Measurements from ENCODE around the gene ZNF469. TPM values are rescaled to one million over a fixed set of nuclear protein-coding genes. Genes with fewer than 3 reads are reported as not detected.

Gene ZNF469
- total RNA-seq, 4 donors from 2014 or later, result 0.14 to 0.75 (median 0.54) TPM

DNA sequence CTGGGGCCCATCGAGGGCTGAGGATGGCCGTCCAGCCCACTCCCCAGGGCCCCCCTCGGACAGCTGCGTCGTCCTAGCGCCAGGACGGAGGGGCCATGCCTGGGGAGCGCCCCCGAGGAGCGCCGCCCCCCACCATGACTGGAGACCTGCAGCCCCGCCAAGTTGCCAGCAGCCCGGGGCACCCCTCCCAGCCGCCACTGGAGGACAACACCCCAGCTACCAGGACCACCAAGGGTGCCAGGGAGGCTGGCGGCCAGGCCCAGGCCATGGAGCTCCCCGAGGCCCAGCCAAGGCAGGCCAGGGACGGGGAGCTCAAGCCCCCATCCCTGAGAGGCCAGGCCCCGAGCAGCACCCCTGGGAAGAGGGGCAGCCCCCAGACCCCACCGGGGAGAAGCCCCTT is 44.6 kb downstream of the ZNF469 start:
- peaks cover 0 to 23% (median 6%) of the 10 kb centered on the region in 4 donors for H3K4me1 ChIP-seq
- H3K27me3 ChIP-seq, result peaks cover 40% of the 10 kb centered on the region
- in situ Hi-C loops (cut with MboI; ENCODE audit: low pct_ligation_motif_present in 1 of 4, low pct_unique_long_range_greater_than_20kb in 1 of 4, low sequenced_read_pairs in 3 of 4) (loop anchor here in 1 of 4 donors (25.0 kb wide), 1 partner anchor 135 kb away; the partner anchor contains the start of gene ZC3H18), intact Hi-C loops (cut with DNase I; ENCODE audit: low total_unique reads) (no loop called here)
- H3K36me3 ChIP-seq, result no peaks in the 10 kb centered on the region
- no peak overlapping the region for H3K4me3 ChIP-seq
- DNase-seq, result no peak
- H3K9me3 ChIP-seq, result no peaks in the 10 kb centered on the region
- TF ChIP-seq POLR2A (IDR thresholded peaks at IDR 0.05) (no peak), EP300 (IDR thresholded peaks at IDR 0.05; ENCODE audit: low read depth) (no peak), POLR2AphosphoS5 (IDR thresholded peaks at IDR 0.05) (no peak)
- TF ChIP-seq, protein P1, sequence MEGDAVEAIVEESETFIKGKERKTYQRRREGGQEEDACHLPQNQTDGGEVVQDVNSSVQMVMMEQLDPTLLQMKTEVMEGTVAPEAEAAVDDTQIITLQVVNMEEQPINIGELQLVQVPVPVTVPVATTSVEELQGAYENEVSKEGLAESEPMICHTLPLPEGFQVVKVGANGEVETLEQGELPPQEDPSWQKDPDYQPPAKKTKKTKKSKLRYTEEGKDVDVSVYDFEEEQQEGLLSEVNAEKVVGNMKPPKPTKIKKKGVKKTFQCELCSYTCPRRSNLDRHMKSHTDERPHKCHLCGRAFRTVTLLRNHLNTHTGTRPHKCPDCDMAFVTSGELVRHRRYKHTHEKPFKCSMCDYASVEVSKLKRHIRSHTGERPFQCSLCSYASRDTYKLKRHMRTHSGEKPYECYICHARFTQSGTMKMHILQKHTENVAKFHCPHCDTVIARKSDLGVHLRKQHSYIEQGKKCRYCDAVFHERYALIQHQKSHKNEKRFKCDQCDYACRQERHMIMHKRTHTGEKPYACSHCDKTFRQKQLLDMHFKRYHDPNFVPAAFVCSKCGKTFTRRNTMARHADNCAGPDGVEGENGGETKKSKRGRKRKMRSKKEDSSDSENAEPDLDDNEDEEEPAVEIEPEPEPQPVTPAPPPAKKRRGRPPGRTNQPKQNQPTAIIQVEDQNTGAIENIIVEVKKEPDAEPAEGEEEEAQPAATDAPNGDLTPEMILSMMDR (IDR thresholded peaks at IDR 0.05), result no peak
- 89% methylated on average over 5 of the region's 19 CpGs; no CpG with 5 or more reads in 1 of the 2 donors for WGBS, 2 donors (ENCODE audit: low coverage in 1 of 2)
- no peak overlapping the region for H3K27ac ChIP-seq

DNA sequence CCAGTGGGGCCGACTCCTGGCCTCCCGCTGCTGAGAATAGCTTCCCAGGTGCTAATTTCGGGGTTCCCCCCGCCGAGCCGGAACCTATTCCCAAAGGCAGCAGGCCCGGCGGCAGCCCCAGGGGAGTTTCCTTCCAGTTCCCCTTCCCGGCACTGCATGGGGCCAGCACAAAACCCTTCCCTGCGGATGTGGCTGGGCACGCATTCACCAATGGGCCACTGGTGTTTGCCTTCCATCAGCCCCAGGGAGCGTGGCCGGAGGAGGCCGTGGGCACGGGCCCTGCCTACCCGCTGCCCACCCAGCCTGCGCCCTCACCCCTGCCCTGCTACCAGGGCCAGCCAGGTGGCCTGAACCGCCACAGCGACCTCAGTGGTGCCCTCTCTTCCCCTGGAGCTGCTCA is 45.4 kb downstream of the ZNF469 start:
- TF ChIP-seq POLR2AphosphoS5 (IDR thresholded peaks at IDR 0.05) (no peak), POLR2A (IDR thresholded peaks at IDR 0.05) (no peak), EP300 (IDR thresholded peaks at IDR 0.05; ENCODE audit: low read depth) (no peak)
- TF ChIP-seq, protein P1 (IDR thresholded peaks at IDR 0.05), result no peak
- in situ Hi-C loops (cut with MboI; ENCODE audit: low pct_ligation_motif_present in 1 of 4, low pct_unique_long_range_greater_than_20kb in 1 of 4, low sequenced_read_pairs in 3 of 4), result loop anchor here in 1 of 4 donors (25.0 kb wide), 1 partner anchor 134 kb away; the partner anchor contains the start of gene ZC3H18
- Histone ChIP-seq H3K4me1 (peaks cover 0 to 23% (median 6%) of the 10 kb centered on the region in 4 donors), H3K27me3 (peaks cover 48% of the 10 kb centered on the region), H3K36me3 (no peaks in the 10 kb centered on the region), H3K4me3 (no peak overlapping the region), H3K9me3 (no peaks in the 10 kb centered on the region), H3K27ac (no peak overlapping the region)
- WGBS, 2 donors (ENCODE audit: low coverage in 1 of 2), result 88% methylated on average over 16 of the region's 19 CpGs; no CpG with 5 or more reads in 1 of the 2 donors
- DNase-seq, result no peak
- intact Hi-C loops (cut with DNase I; ENCODE audit: low total_unique reads), result no loop called here

DNA sequence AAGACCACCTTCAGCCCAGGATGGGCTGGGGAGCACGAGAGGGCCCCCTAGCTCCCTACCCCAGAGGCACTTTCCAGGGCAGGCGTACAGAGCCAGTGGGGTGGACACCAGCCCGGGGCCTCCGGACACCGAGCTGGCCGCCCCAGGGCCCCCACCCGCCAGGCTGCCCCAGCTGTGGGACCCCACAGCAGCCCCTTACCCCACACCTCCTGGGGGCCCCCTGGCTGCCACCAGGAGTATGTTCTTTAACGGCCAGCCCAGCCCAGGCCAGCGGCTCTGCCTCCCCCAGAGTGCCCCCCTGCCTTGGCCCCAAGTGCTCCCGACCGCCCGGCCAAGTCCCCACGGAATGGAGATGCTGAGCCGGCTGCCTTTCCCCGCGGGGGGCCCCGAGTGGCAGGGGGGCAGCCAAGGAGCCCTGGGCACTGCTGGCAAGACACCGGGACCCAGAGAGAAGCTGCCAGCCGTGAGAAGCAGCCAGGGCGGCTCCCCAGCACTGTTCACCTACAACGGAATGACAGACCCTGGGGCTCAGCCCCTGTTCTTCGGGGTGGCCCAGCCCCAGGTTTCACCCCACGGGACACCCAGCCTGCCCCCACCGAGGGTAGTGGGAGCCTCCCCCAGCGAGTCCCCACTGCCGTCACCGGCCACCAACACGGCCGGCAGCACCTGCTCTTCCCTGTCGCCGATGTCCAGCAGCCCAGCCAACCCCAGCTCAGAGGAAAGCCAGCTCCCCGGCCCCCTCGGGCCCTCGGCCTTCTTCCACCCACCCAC is 46.0 kb downstream of the ZNF469 start:
- DNase-seq, result no peak
- Histone ChIP-seq H3K4me3 (no peak overlapping the region), H3K4me1 (peaks cover 0 to 23% (median 6%) of the 10 kb centered on the region in 4 donors), H3K27me3 (peaks cover 50% of the 10 kb centered on the region), H3K9me3 (no peaks in the 10 kb centered on the region), H3K27ac (no peak overlapping the region), H3K36me3 (no peaks in the 10 kb centered on the region)
- TF ChIP-seq POLR2AphosphoS5 (IDR thresholded peaks at IDR 0.05) (no peak), POLR2A (IDR thresholded peaks at IDR 0.05) (no peak), EP300 (IDR thresholded peaks at IDR 0.05; ENCODE audit: low read depth) (no peak)
- TF ChIP-seq, protein P1 (IDR thresholded peaks at IDR 0.05), result no peak
- intact Hi-C loops (cut with DNase I; ENCODE audit: low total_unique reads) (no loop called here), in situ Hi-C loops (cut with MboI; ENCODE audit: low pct_ligation_motif_present in 1 of 4, low pct_unique_long_range_greater_than_20kb in 1 of 4, low sequenced_read_pairs in 3 of 4) (loop anchor here in 1 of 4 donors (25.0 kb wide), 1 partner anchor 134 kb away; the partner anchor contains the start of gene ZC3H18)
- 84% methylated on average over 18 of the region's 34 CpGs; no CpG with 5 or more reads in 1 of the 2 donors for WGBS, 2 donors (ENCODE audit: low coverage in 1 of 2)

DNA sequence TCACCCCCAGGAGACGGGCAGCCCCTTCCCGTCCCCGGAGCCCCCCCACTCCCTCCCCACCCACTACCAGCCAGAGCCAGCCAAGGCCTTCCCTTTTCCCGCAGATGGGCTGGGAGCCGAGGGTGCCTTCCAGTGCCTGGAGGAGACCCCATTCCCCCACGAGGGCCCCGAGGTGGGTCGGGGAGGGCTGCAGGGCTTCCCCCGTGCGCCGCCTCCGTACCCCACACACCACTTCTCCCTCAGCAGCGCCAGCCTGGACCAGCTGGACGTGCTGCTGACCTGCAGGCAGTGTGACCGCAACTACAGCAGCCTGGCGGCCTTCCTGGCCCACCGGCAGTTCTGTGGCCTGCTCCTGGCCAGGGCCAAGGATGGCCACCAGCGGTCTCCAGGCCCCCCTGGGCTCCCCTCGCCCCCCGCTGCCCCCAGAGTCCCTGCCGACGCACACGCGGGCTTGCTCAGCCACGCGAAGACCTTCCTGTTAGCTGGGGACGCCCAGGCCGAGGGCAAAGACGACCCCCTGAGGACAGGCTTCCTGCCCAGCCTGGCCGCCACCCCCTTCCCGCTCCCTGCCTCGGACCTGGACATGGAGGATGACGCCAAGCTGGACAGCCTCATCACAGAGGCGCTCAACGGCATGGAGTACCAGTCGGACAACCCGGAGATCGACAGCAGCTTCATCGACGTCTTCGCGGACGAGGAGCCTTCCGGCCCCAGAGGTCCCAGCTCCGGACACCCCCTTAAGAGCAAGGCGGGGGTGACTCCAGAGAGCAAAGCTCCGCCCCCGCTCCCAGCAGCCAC is 46.8 kb downstream of the ZNF469 start:
- TF ChIP-seq POLR2A (IDR thresholded peaks at IDR 0.05), result no peak
- no peak for TF ChIP-seq EP300 (IDR thresholded peaks at IDR 0.05; ENCODE audit: low read depth)
- TF ChIP-seq, protein P1 (IDR thresholded peaks at IDR 0.05), result no peak
- TF ChIP-seq POLR2AphosphoS5 (IDR thresholded peaks at IDR 0.05), result no peak
- WGBS, 2 donors (ENCODE audit: low coverage in 1 of 2), result 88% methylated on average over 32 of the region's 48 CpGs; no CpG with 5 or more reads in 1 of the 2 donors
- DNase-seq, result no peak
- Histone ChIP-seq H3K4me1 (peaks cover 0 to 21% (median 6%) of the 10 kb centered on the region in 4 donors), H3K27ac (peak overlapping the region in 3 of 4 donors; percentile 39 to 74 (median 53)), H3K4me3 (peak overlapping the region in 2 of 4 donors; percentile 43 to 59), H3K36me3 (no peaks in the 10 kb centered on the region), H3K9me3 (no peaks in the 10 kb centered on the region), H3K27me3 (peaks cover 55% of the 10 kb centered on the region)
- in situ Hi-C loops (cut with MboI; ENCODE audit: low pct_ligation_motif_present in 1 of 4, low pct_unique_long_range_greater_than_20kb in 1 of 4, low sequenced_read_pairs in 3 of 4) (loop anchor here in 1 of 4 donors (25.0 kb wide), 1 partner anchor 133 kb away; the partner anchor contains the start of gene ZC3H18), intact Hi-C loops (cut with DNase I; ENCODE audit: low total_unique reads) (loop anchor here (10.0 kb wide), 1 partner anchor 235 kb away; no protein-coding TSS in a partner anchor)

Data from transverse colon (tissue), 4 donors.